H1 (cell line): ENCODE measurements around the gene MRTFA. TPM values are rescaled to one million over a fixed set of nuclear protein-coding genes. Genes with fewer than 3 reads are reported as not detected.

ENCODE experiments used
- CTCF ChIA-PET: fragments of 300-600 bp; sonication (Branson Sonifier 250); formaldehyde crosslinking; loops from one replicate; lab custom pipeline; 2021; ENCODE audit not compliant: partially characterized antibody; lab: Charles Lee
- POLR2A ChIA-PET: fragments of 300-600 bp; sonication (Branson Sonifier 250); formaldehyde crosslinking; loops from one replicate; lab custom pipeline; 2021; ENCODE audit warnings: inconsistent platforms; ENCODE audit not compliant: partially characterized antibody; lab: Charles Lee
- DNase-seq, 2 experiments: peaks; one replicate each; pipeline versions ENCODE4 v3.0.0 to v3.0.0-alpha.2; 2010 to 2022; ENCODE audit warnings: low spot score in 2 of 2, low read depth in 1 of 2, mixed read lengths in 1 of 2
- FAIRE-seq: peaks from 2 replicates; lab custom pipeline; 2011; peaks lifted over from hg19 to GRCh38; lab: Jason Lieb, UNC
- H2AFZ ChIP-seq: 2 replicates; pipeline ENCODE4 v1.8.1; 2012; ENCODE audit warnings: low read length, inconsistent platforms
- H2AK5ac ChIP-seq: 2 replicates; pipeline ENCODE4 v1.6.1; 2013; ENCODE audit warnings: low read depth, low read length
- H2BK120ac ChIP-seq: replicated peaks from 2 replicates; pipeline ENCODE3; 2013; ENCODE audit warnings: low read depth, low read length, inconsistent platforms
- H2BK12ac ChIP-seq: 2 replicates; pipeline ENCODE4 v1.6.1; 2013; ENCODE audit warnings: low read depth, low read length
- H2BK15ac ChIP-seq: 2 replicates; pipeline ENCODE4 v1.6.1; 2013; ENCODE audit warnings: low read length
- H2BK20ac ChIP-seq: 2 replicates; pipeline ENCODE4 v1.6.1; 2013; ENCODE audit warnings: low read length
- H2BK5ac ChIP-seq: 2 replicates; pipeline ENCODE4 v1.6.1; 2013; ENCODE audit warnings: low read depth, low read length
- H3K14ac ChIP-seq: 2 replicates; pipeline ENCODE4 v1.6.1; 2013; ENCODE audit warnings: inconsistent platforms; ENCODE audit not compliant: insufficient read length
- H3K18ac ChIP-seq: 2 replicates; pipeline ENCODE4 v1.6.1; 2013; ENCODE audit warnings: low read length; ENCODE audit errors: extremely low read depth
- H3K23ac ChIP-seq: 2 replicates; pipeline ENCODE4 v1.6.1; 2013; ENCODE audit warnings: inconsistent platforms; ENCODE audit not compliant: insufficient read length
- H3K23me2 ChIP-seq: 2 replicates; pipeline ENCODE4 v1.6.1; 2013; ENCODE audit warnings: low read depth, low read length
- H3K27ac ChIP-seq: 2 replicates; pipeline ENCODE4 v1.6.1; 2011; ENCODE audit warnings: low read depth, low read length, inconsistent platforms
- H3K27me3 ChIP-seq, 4 experiments: replicated peaks in 1 of 4; 1 replicate in 1 of 4; 2 replicates in 3 of 4; pipeline versions ENCODE4 v1.6.1 to v1.8.1; 2011 to 2013; ENCODE audit warnings: low read length in 3 of 4, mild to moderate bottlenecking in 3 of 4, inconsistent platforms in 2 of 4, mixed read lengths in 2 of 4, moderate library complexity in 1 of 4; ENCODE audit not compliant: control insufficient read depth in 3 of 4, insufficient read depth in 3 of 4; ENCODE audit errors: extremely low read depth in 1 of 4
- H3K36me3 ChIP-seq, 4 experiments: 2 replicates each; pipeline versions ENCODE4 v1.6.1 to v1.8.1; 2011 to 2013; ENCODE audit warnings: mild to moderate bottlenecking in 4 of 4, low read length in 3 of 4, moderate library complexity in 2 of 4, control low read depth in 1 of 4, inconsistent platforms in 1 of 4; ENCODE audit not compliant: insufficient read depth in 4 of 4, control insufficient read depth in 2 of 4
- H3K4ac ChIP-seq: replicated peaks from 2 replicates; pipeline ENCODE3; 2013; ENCODE audit warnings: low read length, low read depth, mixed read lengths, inconsistent platforms; ENCODE audit not compliant: insufficient read length
- H3K4me1 ChIP-seq, 4 experiments: replicated peaks in 1 of 4; 1 replicate in 1 of 4; 2 replicates in 3 of 4; pipeline versions ENCODE4 v1.6.1 to v1.8.1; 2011 to 2013; ENCODE audit warnings: low read length in 3 of 4, inconsistent platforms in 2 of 4, mixed read lengths in 1 of 4; ENCODE audit not compliant: insufficient read depth in 4 of 4, control insufficient read depth in 3 of 4
- H3K4me2 ChIP-seq, 2 experiments: 2 replicates each; pipeline versions ENCODE4 v1.6.1 to v1.8.1; 2011 to 2013; ENCODE audit warnings: low read depth in 2 of 2, low read length in 2 of 2, control low read depth in 1 of 2, inconsistent platforms in 1 of 2, mild to moderate bottlenecking in 1 of 2; ENCODE audit not compliant: insufficient read depth in 1 of 2
- H3K4me3 ChIP-seq, 4 experiments: fragments of 200-600, 300-600 bp in 1 of 4; sonication (generic), shearing (Covaris generic), sonication (Bioruptor Twin) in 1 of 4; 2 replicates each; pipeline versions ENCODE4 v1.5.1 to v1.8.1; 2011 to 2016; ENCODE audit warnings: low read length in 4 of 4, low read depth in 3 of 4, control low read depth in 2 of 4, inconsistent platforms in 2 of 4, mild to moderate bottlenecking in 2 of 4, mixed read lengths in 1 of 4, moderate library complexity in 1 of 4; ENCODE audit not compliant: insufficient read depth in 2 of 4; ENCODE audit errors: extremely low read depth in 1 of 4
- H3K56ac ChIP-seq: replicated peaks from 2 replicates; pipeline ENCODE3; 2013; ENCODE audit warnings: low read depth, mild to moderate bottlenecking, mixed read lengths, low read length, inconsistent platforms; ENCODE audit not compliant: insufficient read length
- H3K79me1 ChIP-seq: 2 replicates; pipeline ENCODE4 v1.6.1; 2013; ENCODE audit warnings: low read depth, low read length, control low read depth
- H3K79me2 ChIP-seq, 2 experiments: 2 replicates each; pipeline versions ENCODE4 v1.6.1 to v1.8.1; 2012 to 2013; ENCODE audit warnings: low read length in 2 of 2, mild to moderate bottlenecking in 2 of 2, inconsistent platforms in 1 of 2; ENCODE audit not compliant: insufficient read depth in 2 of 2, control insufficient read depth in 1 of 2
- H3K9ac ChIP-seq, 4 experiments: replicated peaks in 1 of 4; 1 replicate in 1 of 4; 2 replicates in 3 of 4; pipeline versions ENCODE4 v1.6.1 to v1.8.1; 2011 to 2013; ENCODE audit warnings: low read depth in 3 of 4, low read length in 3 of 4, control low read depth in 2 of 4, mild to moderate bottlenecking in 2 of 4, moderate library complexity in 2 of 4, inconsistent platforms in 1 of 4; ENCODE audit errors: extremely low read depth in 1 of 4
- H3K9me3 ChIP-seq, 2 experiments: 2 replicates each; pipeline versions ENCODE4 v1.6.1 to v1.8.1; 2012 to 2013; ENCODE audit warnings: mild to moderate bottlenecking in 2 of 2, moderate library complexity in 2 of 2, control low read depth in 1 of 2, inconsistent platforms in 1 of 2, low read depth in 1 of 2, low read length in 1 of 2, mixed read lengths in 1 of 2; ENCODE audit not compliant: insufficient read depth in 2 of 2
- H4K20me1 ChIP-seq, 2 experiments: replicated peaks in 1 of 2; 2 replicates each; pipeline versions ENCODE3 to v1.8.1; 2011 to 2013; ENCODE audit warnings: inconsistent platforms in 2 of 2, low read length in 2 of 2, mild to moderate bottlenecking in 1 of 2; ENCODE audit not compliant: insufficient read depth in 2 of 2, control insufficient read depth in 1 of 2
- H4K5ac ChIP-seq: 2 replicates; pipeline ENCODE4 v1.6.1; 2013; ENCODE audit warnings: low read length, low read depth, mixed read lengths, inconsistent platforms; ENCODE audit not compliant: insufficient read length
- H4K8ac ChIP-seq: 2 replicates; pipeline ENCODE4 v1.8.0; 2013; ENCODE audit warnings: mild to moderate bottlenecking, moderate library complexity, low read length, inconsistent platforms; ENCODE audit not compliant: insufficient read depth; ENCODE audit errors: extremely low read depth
- H4K91ac ChIP-seq: replicated peaks from 2 replicates; pipeline ENCODE3; 2013; ENCODE audit warnings: low read length, mixed read lengths, inconsistent platforms; ENCODE audit not compliant: insufficient read length
- ASH2L ChIP-seq: fragments of 200-600, 300-600 bp; sonication (generic); IDR thresholded peaks from one replicate; pipeline ENCODE4 v1.7.1; 2017; ENCODE audit warnings: low read length
- CEBPB ChIP-seq: IDR thresholded peaks from 2 replicates; pipeline ENCODE4 v1.6.1; 2012; ENCODE audit warnings: low read depth, low read length
- CREB1 ChIP-seq: IDR thresholded peaks from 2 replicates; pipeline ENCODE4 v1.6.1; 2012; ENCODE audit warnings: inconsistent platforms
- CTBP2 ChIP-seq: IDR thresholded peaks from 2 replicates; pipeline ENCODE4 v1.7.0; 2011; ENCODE audit warnings: borderline replicate concordance, mild to moderate bottlenecking, moderate library complexity, mixed read lengths, low read length; ENCODE audit not compliant: insufficient read depth, insufficient read length
- KDM1A ChIP-seq: fragments of 200-600, 300-600 bp; sonication (generic); IDR thresholded peaks from 2 replicates; pipeline ENCODE4 v1.7.1; 2016; ENCODE audit warnings: mild to moderate bottlenecking, low read length, borderline replicate concordance
- RFX5 ChIP-seq: IDR thresholded peaks from 2 replicates; pipeline ENCODE4 v1.6.1; 2011; ENCODE audit warnings: low read depth, low read length, improper control_type of control experiment, borderline replicate concordance
- SP4 ChIP-seq: IDR thresholded peaks from 2 replicates; pipeline ENCODE4 v1.6.1; 2012; ENCODE audit warnings: low read length, inconsistent platforms
- TAF1 ChIP-seq: IDR thresholded peaks from 2 replicates; pipeline ENCODE4 v1.6.1; 2011; ENCODE audit warnings: mild to moderate bottlenecking, low read depth, low read length
- TEAD4 ChIP-seq: IDR thresholded peaks from 2 replicates; pipeline ENCODE4 v1.6.1; 2012; ENCODE audit warnings: low read depth, low read length, inconsistent platforms, mixed read lengths
- WGBS, 2 experiments: shearing (Covaris generic) in 1 of 2; methylation state at CpG; one replicate each; pipeline versions ENCODE4 v1.1.6 to v1.1.7; 2013 to 2015; ENCODE audit warnings: low lambda C conversion rate in 2 of 2, mixed read lengths in 2 of 2, inconsistent platforms in 1 of 2, low coverage in 1 of 2, missing lambda C conversion rate in 1 of 2; ENCODE audit not compliant: insufficient replicate concordance in 2 of 2, insufficient coverage in 1 of 2, insufficient read length in 1 of 2; ENCODE audit errors: extremely low coverage in 1 of 2, missing lambda C conversion rate in 1 of 2; 5-methylcytosine and 5-hydroxymethylcytosine counted together
- polyA plus RNA-seq, 7 experiments: library from polyadenylated mRNA; depleted of rRNA in 3 of 7; stranded (reverse) in 5 of 7; unstranded in 2 of 7; fragments of >200 nt in 5 of 7; fragments of 200-250 nt in 2 of 7; gene quantifications; 1 replicate in 5 of 7; 2 replicates in 1 of 7; 4 replicates in 1 of 7; pipeline versions ENCODE4 v1.2.1 to v1.2.3, GENCODE V29; 2011 to 2013; ENCODE audit warnings: missing spikeins in 2 of 7, mixed read lengths in 2 of 7
- total RNA-seq: library from RNA; stranded (reverse); fragmentation: NEBNext Ultra II Directional; extraction: Animal tissue kit (Norgen Biotek cat#: 25700); gene quantifications from 2 replicates; pipeline ENCODE4 v1.2.1, GENCODE V29; 2021

The MRTFA gene
- total and polyA plus RNA-seq, 2 of the 8 experiments (the other 6 are each of a cell fraction or from before 2014, with no cell fraction given): 5.4 to 37.9 TPM

DNA sequence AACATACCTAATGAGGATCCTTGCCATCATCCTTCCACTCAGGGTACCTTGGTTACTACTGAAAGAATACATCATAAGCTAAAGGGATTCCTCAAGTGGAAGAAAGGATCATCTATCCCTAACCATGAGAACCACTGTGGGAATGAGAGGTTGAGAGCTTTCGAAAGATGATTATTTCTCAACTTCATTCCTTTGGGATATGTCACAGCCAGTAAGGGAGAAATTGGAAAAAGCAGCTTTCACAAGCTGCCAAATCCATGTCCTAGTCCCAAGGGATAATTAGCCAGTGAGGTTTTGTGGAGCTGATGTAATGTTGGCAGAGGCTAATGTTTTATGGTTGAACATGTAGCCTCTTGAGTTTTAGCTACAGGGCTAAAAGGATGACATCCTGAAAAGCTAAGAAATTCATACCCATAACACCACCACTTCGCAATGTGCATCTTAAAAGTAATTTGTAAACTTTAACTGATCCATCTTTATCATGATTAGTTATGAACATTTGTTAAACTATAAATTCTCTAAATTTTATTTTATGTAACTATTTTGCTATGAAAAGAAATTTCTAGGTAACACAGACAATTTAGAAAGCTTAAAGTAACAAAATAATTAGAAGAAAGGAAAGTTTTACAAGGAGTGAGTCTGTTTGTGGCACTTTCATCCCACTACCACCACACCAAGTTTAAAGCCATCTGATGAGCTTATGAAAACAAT, 123.9 kb downstream of the MRTFA start:
- DNase-seq (no peak), FAIRE-seq (no peak)
- no peak overlapping the region for H3K23ac ChIP-seq
- no peak overlapping the region for H3K4me2 ChIP-seq
- WGBS, 2 experiments: 81% methylated on average over 2 of the region's 2 CpGs; no CpG with 5 or more reads in 1 of the 2 experiments
- ChIA-PET CTCF (interaction anchor here (0.5 to 2.1 kb wide), 7 partner anchors 9 to 212 kb away, joined by 3 to 21 read pairs (median 5); no protein-coding TSS in a partner anchor), POLR2A (interaction anchor here (0.6 kb wide), 1 partner anchor 14 kb away, joined by 3 read pairs; no protein-coding TSS in a partner anchor)
- H2BK120ac ChIP-seq: no peak overlapping the region
- no peak overlapping the region for H2AFZ ChIP-seq
- H3K14ac ChIP-seq: no peak overlapping the region
- H3K9ac ChIP-seq: no peak overlapping the region
- H3K36me3 ChIP-seq: no peaks in the 10 kb centered on the region
- H3K79me2 ChIP-seq: no peaks in the 10 kb centered on the region; a peak in 1 of 4 replicates
- H3K4me1 ChIP-seq: peaks cover 0 to 7% (median 4%) of the 10 kb centered on the region in 4 experiments; a peak in 3 of 7 replicates
- no peak overlapping the region for H2BK12ac ChIP-seq
- TF ChIP-seq TEAD4: no peak
- no peak for TF ChIP-seq SP4
- no peak for TF ChIP-seq RFX5
- no peak for TF ChIP-seq CEBPB
- no peak for TF ChIP-seq TAF1
- TF ChIP-seq CTBP2: no peak
- TF ChIP-seq KDM1A: no peak
- no peak for TF ChIP-seq CREB1
- no peak for TF ChIP-seq ASH2L
- no peak overlapping the region for H2AK5ac ChIP-seq
- H4K20me1 ChIP-seq: no peaks in the 10 kb centered on the region
- H3K23me2 ChIP-seq: no peaks in the 10 kb centered on the region
- no peaks in the 10 kb centered on the region for H3K9me3 ChIP-seq
- H4K91ac ChIP-seq: no peak overlapping the region
- H3K27me3 ChIP-seq: no peaks in the 10 kb centered on the region
- no peak overlapping the region for H2BK5ac ChIP-seq
- no peak overlapping the region for H4K5ac ChIP-seq
- H2BK15ac ChIP-seq: no peak overlapping the region
- no peak overlapping the region for H3K27ac ChIP-seq
- H3K4ac ChIP-seq: no peak overlapping the region
- no peak overlapping the region for H3K18ac ChIP-seq
- H2BK20ac ChIP-seq: no peak overlapping the region
- no peak overlapping the region for H4K8ac ChIP-seq
- no peak overlapping the region for H3K56ac ChIP-seq
- H3K79me1 ChIP-seq: no peaks in the 10 kb centered on the region
- H3K4me3 ChIP-seq: no peak overlapping the region
